Lower leg skin (tissue), 3 donors: Measurements from ENCODE around the gene FMNL2.

Experiments used
- POLR2A ChIP-seq, 2 donors: fragments of 450-650 bp; IDR thresholded peaks; one replicate each; pipeline ENCODE4 v1.6.1; 2016 to 2017; ENCODE audit warnings: antibody characterized with exemption in 2 of 2, mild to moderate bottlenecking in 1 of 2, moderate library complexity in 1 of 2
- TF ChIP-seq, protein P1 (sequence below), 3 donors: fragments of 450-650 bp; IDR thresholded peaks; one replicate each; pipeline ENCODE4 v1.5.1; 2016; ENCODE audit warnings: antibody characterized with exemption in 3 of 3, mild to moderate bottlenecking in 3 of 3, moderate library complexity in 2 of 3

DNA sequence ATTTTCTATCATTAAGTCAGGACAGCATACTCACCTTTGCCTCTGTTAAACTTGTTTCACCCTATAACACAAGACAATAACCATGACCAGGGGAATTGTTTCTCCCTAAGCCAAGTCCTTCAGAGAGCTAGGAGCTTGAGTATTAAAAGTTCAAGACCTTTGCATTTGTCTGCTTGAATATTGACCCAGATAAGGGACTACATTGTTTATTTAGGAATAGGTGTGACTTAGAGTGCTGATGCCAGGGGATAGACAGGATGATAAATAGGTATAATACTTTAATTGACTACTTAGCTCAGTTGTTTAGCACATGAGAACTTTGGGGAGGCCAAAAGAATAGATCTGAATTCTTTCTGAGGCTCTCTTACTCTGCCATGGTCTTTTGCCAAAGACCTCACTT, 185.8 kb downstream of the FMNL2 start:
- TF ChIP-seq, protein P1, sequence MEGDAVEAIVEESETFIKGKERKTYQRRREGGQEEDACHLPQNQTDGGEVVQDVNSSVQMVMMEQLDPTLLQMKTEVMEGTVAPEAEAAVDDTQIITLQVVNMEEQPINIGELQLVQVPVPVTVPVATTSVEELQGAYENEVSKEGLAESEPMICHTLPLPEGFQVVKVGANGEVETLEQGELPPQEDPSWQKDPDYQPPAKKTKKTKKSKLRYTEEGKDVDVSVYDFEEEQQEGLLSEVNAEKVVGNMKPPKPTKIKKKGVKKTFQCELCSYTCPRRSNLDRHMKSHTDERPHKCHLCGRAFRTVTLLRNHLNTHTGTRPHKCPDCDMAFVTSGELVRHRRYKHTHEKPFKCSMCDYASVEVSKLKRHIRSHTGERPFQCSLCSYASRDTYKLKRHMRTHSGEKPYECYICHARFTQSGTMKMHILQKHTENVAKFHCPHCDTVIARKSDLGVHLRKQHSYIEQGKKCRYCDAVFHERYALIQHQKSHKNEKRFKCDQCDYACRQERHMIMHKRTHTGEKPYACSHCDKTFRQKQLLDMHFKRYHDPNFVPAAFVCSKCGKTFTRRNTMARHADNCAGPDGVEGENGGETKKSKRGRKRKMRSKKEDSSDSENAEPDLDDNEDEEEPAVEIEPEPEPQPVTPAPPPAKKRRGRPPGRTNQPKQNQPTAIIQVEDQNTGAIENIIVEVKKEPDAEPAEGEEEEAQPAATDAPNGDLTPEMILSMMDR (IDR thresholded peaks at IDR 0.05), result no peak
- no peak for TF ChIP-seq POLR2A (IDR thresholded peaks at IDR 0.05)
